NCI-H2196 (cell line): ENCODE data around the gene OSTF1.
A peak's percentile ranks its signal among the peaks of the same experiment; 100 is the strongest.

ENCODE experiments used
- DNase-seq: peaks from one replicate; lab custom pipeline; 2025; ENCODE audit not compliant: unreplicated experiment; lab: John Stamatoyannopoulos, UW

OSTF1 gene, protein sequence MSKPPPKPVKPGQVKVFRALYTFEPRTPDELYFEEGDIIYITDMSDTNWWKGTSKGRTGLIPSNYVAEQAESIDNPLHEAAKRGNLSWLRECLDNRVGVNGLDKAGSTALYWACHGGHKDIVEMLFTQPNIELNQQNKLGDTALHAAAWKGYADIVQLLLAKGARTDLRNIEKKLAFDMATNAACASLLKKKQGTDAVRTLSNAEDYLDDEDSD

DNA sequence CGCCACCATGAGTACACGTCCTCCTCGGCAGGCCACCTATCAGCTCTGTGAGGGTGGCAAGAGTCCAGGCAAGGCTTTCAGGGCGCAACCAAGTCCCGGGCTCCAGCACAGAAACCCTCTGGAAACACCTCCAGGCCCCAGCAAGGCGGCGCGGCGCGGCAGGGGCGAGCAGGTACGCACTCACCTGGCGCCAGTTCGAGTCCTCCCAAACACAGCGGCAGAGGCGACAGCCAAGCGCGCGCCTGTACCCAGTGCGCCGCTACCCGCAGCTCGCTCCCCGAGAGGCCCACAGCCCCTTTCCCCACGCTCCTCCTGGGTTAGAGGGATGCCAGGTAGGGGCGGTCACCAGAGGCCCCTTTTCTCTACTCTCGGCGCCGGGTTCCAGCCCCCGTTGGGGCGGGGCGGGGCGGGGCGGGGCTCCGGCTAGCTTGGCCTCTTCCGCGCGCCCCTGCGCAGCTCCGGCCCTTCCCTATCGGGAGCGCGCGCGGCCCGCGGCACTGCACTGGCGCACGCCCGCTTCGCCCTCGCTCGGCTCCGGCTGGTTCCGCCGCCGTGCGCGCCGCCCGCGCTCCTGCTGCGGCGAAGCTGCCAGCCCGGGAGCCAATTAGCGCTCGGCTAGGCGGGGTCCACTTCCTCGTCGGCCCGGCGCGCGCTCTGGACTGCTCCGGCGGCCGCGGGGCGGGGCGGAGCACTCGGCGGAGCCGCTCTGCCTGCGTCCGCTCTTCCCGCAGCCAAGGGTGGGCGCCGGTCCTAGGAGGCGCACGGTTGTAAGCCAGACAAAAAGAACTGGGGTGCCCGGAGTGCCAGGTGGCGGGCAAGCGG lies at the start of gene OSTF1, which contains the start of gene NMRK1:
OSTF1 (plus strand) TSS at position 691 of the 822 bp plus-strand sequence. CDS start 179 bp downstream, outside the sequence.
NMRK1 (minus strand) TSS at position 332 of the 822 bp plus-strand sequence. CDS start 5,040 bp downstream, outside the sequence.
- DNase-seq = peak; percentile 97

DNA sequence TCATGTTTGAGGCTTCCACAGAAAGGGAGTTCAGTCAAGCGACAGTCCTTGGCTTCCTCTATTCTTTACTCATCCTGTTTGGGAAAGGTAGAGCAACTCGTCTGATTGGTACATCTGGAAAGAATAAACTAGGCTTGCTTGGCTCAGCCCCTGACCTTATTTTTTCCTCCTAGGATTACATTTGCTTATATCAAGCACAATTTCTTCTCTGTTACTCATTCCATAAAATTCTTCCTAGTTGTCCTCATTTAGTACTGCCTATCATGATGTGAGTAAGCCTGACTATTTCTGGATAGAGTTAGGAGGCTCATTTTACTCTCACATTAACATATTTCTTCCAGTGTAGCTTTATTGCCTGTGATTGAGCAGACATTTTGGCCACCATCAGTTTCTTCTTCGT lies 49.3 kb upstream of the OSTF1 start:
- DNase-seq = no peak

DNA sequence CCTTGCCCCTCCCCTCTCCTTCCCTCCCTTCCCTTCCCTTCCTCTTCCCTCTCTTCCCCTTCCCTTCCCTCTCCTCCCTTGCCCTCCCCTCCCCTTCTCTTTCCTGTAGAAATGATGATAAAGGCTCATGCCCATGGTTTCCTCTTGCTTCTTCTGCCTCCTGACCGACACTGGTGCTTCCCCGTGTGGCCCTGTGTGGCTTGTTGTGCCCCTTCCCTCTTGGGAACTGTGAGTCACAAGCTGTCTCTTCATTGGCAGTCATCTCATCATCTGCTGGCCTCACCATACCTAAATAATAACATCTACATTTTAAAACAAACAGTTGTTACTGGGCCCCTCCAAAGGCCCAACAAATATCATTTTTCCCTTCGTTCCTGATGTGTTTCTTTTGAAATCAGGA lies 48.5 kb upstream of the OSTF1 start:
- no peak for DNase-seq

DNA sequence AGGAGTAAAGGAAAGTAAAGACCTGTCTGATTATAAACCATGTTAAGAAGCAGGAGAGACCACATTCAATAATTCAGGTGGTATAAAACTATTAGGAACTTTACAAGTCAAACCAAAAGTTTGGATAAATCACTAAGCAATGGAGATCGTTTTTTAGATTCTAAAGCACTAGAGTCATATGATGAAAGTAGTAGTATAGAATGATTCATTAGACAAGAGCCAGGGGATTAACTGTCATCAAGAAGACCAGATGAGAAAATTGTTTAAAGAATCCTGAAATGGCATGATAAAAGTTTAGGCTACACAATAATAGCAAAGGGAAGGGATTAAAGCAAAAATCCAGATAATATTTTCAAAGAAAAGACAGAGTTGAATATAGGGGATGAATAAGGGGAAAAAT lies 47.3 kb upstream of the OSTF1 start:
- DNase-seq = no peak

DNA sequence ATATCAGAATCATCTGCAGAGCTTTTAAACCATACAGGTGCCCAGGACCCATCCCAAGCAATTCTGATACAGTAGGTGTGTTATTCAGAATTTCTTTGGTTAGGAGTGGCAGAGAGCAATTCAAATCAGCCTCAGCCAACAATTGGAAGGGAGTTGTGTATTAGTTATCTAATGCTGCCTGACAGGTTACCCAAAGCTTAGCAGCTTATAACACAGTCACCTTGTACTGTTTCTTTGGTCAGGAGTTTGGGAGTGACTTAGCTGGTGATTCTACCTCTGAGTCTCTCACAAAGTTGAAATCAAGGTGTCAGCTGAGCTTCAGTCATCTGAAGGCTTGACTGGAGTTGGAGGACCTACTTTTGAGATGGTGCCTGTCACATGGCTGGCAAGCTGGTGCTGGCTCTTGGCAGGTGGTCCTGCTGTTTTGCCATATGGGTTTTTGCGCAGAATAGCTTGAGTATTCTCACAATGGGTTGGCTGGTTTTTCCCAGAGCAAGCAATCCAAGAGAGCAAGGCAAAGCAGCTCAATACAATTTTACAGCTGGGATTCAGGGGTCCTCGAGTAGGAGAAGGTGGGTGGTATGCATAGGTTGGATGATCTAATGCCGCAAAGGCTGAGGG lies 41.5 kb upstream of the OSTF1 start:
- DNase-seq = no peak

DNA sequence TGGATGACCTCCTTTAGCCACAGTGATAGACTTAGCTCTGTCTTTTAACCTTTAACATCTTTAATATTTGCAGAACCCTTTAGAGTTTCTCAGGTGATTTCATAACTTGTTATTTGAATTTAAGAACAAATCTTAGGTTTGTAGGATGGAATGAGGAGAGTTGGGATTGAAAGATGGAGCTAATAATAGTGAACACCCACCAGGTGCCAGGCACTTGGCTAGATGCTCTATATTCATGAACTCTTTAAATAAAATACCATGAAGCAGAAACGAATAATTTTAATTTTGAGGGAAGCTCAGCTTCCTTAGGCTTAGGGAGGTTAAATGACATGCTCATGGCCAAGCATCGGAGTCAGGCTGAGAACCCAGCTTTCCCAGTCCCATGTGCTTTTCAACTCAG lies 40.8 kb upstream of the OSTF1 start:
- DNase-seq = no peak

DNA sequence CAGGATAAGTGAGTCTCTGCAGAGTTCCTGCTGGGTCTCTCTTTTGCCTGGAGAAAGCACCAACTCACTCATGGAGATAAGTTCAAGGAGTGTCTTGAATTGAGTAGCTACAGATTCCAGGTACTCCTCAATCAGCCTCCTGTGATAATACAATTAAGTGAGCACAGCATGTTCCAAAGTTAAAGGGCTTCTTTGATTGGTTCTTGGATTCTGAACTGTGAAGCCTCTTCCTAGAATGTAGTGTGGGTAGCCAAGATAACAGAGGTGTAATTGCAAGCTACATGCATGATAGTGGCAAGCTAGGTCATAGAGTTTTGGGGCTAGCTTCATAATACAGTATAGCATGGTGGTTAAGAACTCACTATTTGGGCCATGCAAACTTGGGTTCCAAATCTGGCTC lies 37.0 kb upstream of the OSTF1 start:
- no peak for DNase-seq

DNA sequence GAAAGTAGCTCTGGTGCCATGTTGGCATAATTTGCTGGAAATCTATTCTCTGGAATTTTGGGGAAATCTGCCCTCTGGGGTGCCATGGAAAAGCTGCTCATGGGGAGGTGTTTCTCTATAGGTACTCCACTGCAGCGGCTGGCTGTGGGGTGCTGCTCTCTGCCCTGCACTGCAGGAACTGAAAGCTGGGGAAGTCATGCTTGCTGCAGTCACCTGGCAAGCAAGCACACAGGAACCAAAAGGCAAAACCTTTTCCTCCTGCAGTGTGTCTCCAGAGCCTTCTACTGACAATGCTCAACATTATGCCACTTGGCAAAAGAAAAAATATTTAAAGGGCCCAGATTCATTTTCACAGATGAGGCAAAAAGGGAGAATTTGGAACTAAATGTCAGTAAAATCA lies 34.4 kb upstream of the OSTF1 start:
- no peak for DNase-seq

DNA sequence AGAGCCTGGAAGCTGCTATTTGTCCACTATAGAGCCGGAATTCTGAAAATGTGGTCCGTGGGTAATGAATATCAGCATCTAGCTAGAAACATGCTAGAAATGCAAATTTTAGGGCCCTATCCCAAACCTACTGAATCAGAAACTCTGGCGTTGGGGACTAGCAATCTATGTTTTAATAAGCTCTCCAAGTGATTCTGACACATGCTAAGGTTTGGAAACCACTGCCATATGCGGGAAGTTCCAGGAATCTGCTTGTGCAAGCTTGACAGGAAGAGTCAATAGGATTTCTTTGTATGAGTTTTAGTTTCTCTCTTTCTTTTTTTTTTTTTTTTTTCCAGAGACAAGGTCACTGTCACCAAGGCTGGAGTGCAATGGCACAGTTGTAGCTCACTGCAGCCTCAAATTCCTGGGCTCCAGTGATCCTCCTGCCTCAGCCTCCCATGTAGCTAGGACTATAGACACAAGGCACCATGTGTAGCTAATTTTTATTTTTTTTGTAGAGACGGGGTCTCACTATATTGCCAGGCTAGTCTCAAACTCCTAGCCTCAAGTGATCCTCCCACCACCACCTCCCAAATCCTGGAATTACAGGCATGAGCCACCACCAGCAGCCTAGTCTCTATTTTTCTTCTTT lies 33.8 kb upstream of the OSTF1 start:
- DNase-seq = no peak

DNA sequence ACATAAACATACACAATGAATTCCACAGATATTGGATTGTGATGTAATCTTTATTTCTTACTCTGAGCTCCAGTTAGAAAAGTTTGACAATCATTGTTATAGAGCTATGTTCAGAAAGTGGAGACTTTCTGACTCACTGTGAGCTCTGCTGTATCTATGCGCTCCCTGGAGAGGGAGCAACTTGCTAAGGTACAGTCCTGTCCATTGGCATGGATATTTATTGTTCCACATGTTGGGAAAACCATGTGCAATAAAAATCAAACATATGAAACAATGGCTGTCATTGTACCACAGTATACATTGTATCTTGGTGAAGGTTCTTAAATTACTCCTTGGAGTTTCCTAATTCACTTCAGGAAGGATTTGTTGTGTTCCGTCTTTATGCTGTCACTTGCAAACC lies 27.1 kb upstream of the OSTF1 start:
- DNase-seq = no peak

DNA sequence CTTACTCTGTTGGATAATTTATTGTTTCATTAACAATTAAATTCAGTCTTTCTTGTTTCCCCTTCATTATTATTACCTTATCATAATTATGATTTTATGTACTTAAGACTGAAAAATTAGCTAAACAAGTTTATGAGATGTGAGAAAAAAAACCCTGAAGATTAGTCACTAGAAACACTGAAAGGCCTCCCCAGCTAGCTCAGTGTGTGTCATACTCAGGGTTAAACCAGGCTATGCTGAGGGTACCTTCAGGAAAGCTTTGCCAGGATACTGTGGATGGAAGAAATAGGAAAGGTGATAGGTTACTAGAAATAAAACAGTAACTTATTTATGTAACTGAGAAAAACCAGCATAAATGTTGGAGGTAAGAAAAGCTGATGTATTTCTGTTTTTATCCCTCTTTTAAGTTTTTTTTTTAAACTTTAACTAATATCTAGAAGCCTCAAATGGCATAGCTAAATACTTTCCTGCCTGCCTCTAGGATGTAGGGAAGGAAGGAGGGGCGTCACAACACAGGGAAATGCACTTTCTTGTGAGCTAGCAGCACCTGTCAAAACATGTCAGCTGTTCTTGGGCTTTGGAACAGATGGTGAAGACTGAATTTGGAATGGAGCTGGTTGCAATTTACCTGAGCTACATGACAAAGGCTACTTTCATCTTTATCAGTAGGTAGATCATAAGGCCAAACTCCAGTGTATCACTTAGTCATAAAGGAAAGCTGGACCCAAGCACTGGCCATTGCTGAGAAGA lies 24.6 kb upstream of the OSTF1 start:
- DNase-seq = no peak

DNA sequence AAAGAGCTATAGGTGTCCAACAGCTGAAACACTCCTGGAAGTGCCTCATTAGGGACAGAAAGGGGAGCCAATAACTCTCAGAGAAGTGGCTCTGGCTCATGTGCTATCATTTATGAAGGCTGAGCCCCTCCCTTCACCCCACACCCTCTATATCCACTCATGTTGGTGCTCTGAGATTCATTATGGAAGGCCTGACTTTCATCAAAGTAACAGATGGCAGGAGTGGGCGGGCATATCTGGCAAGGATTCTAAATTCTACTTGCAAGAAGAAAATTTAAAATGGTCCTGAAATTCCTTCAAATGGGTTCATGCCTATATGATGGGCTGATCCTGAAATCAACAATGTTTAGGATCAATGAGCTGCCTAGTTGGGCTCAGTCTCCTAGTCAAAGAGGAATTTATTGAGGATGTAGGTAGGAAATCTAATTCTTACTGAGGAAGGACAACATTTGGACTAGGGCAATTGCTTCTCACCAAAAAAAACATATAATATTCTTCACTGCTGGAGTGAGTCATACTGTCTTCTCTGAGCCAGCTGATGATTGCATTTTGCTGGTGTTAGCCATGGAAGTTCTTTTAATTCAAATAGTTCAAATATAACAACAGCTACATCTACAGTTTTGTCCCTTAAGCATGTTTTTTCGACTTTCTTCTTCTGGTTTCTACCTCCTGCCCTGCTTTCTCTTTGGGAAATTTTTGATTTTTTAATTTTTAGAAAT lies 23.8 kb upstream of the OSTF1 start:
- DNase-seq = no peak

DNA sequence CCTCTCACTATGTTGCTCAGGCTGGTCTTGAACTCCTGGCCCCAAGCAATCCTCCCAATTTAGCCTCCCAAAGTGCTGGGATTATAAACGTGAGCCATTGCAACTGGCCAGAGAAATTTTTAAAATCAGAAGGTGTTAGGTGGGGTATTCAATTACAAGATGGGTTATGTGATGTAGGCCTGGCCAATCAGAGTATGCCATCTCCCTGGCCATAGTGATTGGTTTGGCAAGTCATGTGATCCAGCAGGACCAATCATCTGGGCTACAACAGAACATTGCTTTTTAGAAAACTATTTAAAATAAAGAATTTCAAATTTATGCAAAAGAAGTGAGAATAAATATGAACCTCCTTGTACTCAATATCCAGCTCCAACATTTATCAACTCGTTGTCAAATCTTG lies 22.8 kb upstream of the OSTF1 start:
- no peak for DNase-seq

DNA sequence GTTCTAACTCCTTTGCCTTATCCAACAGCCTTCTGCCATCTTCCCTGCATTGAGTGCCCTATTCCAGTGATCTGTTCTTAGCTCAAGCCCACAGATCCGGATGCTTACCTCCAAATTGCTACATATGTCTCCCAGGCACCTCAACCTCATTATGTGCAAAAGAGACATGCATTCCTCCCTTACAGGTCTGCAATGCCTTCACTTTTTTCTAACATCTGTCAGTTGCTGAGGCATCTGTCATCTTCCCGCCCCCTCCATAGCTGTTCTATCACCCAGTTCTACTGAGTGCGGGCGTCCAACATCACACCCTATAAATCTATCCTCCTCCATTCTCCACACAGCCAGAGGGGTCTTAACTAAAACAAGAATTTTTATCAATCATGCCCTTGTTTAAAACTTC lies 20.4 kb upstream of the OSTF1 start:
- no peak for DNase-seq

DNA sequence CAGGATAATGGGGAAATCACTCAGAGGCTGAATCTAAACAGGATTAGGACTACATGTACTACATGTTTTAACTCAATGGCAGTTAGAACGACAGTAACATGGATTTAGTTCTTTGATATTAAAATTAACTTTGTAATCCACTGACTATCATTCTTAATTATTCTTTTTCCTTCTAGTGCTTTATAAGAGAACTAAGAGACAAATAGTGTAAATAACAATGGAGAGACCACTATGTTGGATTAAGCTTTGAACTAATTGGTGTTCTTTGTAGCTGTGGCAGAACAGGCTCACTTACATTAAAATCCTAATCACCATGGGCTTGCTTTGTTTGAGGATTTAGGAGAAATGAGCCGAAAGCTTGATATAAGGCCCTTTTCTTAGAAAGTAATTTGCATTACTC lies 19.1 kb upstream of the OSTF1 start:
- no peak for DNase-seq

DNA sequence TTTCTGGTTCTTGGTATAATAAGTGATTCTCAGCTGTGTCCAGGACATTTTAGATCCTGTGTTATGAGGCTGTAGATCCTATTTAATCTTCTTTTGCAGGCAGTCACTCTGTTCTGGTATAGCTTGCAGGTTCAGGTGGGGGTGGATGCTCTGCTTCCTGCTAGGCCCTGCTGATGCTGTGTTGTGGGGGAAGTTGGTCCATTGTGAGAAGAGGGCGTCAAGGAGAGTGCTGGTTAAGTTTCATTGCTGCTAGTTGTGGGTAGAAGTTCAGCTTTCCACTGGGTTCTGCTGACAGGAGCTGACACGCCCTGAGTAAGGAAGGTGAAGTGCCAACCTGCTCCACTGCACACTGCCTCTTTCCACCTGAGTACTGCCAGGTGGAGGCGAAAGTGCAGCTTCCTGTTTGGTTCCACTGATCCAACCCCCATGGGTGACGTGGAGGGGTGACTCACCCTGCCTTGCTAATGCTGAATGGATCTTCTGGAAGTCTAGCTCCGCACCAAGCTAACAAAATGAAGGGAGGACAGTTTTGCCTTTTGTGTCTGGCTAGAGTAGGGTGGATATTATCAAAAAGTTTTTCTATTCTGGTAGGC lies 16.7 kb upstream of the OSTF1 start:
- DNase-seq = no peak

DNA sequence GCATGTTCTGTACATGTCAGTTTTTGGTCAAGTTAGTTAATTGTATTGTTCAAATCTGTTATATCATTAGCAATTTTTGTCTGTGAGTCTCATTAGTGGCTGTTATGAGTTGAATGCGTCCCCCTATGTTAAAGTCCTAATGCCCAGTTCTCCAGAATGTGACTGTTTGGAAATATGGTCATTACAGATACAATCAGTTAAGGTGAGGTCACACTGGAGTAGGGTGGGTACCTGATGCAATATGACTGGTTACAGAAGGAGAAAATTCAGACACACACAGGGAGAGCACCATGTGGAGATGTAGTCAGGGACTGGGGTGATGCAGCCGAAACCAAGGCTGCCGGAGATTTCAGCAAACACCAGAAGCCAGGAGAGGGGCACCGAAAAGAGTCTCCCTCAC lies 15.4 kb upstream of the OSTF1 start:
- DNase-seq = no peak

DNA sequence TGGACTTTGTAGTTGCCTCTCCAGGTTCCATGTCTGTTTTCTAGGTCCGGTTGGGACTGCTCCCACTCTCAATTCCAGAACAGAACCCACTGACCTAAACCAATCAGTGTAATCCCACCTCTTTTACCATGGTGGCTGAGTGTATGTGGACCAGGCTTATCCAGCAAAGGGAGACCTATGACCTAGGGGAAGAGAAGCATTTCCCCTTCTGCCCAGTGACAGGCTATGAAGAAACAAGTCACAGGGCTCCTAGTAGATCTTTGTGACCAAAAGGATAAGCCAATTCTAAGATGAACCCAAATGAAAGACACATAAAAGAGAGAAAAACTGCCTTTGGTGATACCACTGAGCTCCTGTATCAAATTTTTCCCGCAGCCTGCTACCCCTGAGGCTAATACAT lies 6.7 kb upstream of the OSTF1 start:
- no peak for DNase-seq

DNA sequence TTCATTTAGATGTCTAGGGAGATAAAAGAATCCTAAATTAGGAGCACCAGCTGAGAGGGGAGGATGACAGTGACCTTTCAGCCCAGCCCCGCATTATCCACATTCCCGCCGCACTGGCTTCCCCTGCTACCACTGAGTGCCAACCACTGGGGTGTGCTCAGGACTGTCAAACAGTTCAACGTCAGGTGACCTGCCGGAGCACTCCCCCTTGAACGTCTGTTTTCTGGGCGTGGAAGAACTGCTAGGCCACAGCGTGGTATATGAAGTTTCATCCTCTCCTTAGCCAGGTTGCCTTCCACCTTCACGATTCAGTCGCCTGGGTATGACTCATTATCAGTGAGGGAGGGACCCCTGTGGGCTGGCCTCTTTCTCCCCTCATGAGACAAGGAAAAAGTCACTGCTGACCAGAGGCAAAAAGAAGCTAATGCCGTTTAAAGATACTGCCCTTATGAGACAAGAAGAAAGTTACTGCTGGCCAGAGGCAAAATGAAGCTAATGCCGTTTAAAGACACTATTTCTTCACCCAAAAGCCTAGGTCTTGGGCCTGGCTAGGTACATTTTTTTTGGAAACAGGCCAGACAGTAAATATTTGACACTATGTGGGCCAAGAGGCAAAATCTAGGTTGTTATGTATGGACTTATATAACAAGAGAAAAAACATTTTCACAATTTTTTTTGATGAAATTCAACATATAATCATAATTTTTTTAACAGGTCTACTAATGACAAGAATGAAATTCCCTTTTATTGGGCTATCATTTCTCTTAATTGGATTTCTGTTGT lies 4.9 kb upstream of the OSTF1 start:
- DNase-seq = no peak
